DND-41 (cell line): ENCODE measurements around the gene P2RY4.

Experiments used
- CTCF ChIP-seq: IDR thresholded peaks from 2 replicates; pipeline ENCODE4 v1.5.1; 2012; ENCODE audit warnings: borderline replicate concordance, low read length, moderate library complexity, mild to moderate bottlenecking; ENCODE audit not compliant: poor library complexity, severe bottlenecking; ENCODE audit errors: extremely low read depth
- EZH2 ChIP-seq: IDR thresholded peaks from 3 replicates; pipeline ENCODE4 v1.6.1; 2012; ENCODE audit warnings: borderline replicate concordance, low read depth, mild to moderate bottlenecking, moderate library complexity, low read length, inconsistent platforms; ENCODE audit not compliant: severe bottlenecking

GRCh38 chrX:70231666-70232065 is 28.3 kb downstream of the P2RY4 start:
- TF ChIP-seq CTCF (no peak), EZH2 (no peak)
